ENCODE results near the gene COPS9.

Gene COPS9

GRCh38 chr2:240165034-240165433 is 28.9 kb upstream of the COPS9 start:
- TF ChIP-seq ELF4 (IDR thresholded peaks at IDR 0.05) (no peak), FOXK2 (IDR thresholded peaks at IDR 0.05) (no peak), L3MBTL2 (conservative IDR thresholded peaks at IDR 0.05) (no peak), CTBP1 (IDR thresholded peaks at IDR 0.05; ENCODE audit: borderline replicate concordance) (no peak), BHLHE40 (IDR thresholded peaks at IDR 0.05; ENCODE audit: borderline replicate concordance) (no peak), TARDBP (IDR thresholded peaks at IDR 0.05) (no peak), FOXA1 (IDR thresholded peaks at IDR 0.05) (no peak), ZNF384 (IDR thresholded peaks at IDR 0.05) (no peak), FOXM1 (IDR thresholded peaks at IDR 0.05; ENCODE audit: borderline replicate concordance) (no peak)
- POLR2A ChIA-PET: no interaction called here
- no peak for DNase-seq (ENCODE audit: extremely low spot score)
- CTCF ChIA-PET: no interaction called here

GRCh38 chr2:240164586-240164985 is 28.5 kb upstream of the COPS9 start:
- TF ChIP-seq PKNOX1 (IDR thresholded peaks at IDR 0.05) (no peak), FOXM1 (IDR thresholded peaks at IDR 0.05; ENCODE audit: borderline replicate concordance) (no peak), FOXK2 (IDR thresholded peaks at IDR 0.05) (no peak), SUZ12 (IDR thresholded peaks at IDR 0.05) (no peak), HDGF (IDR thresholded peaks at IDR 0.05; ENCODE audit: borderline replicate concordance) (no peak), SP1 (IDR thresholded peaks at IDR 0.05) (no peak), ELF4 (IDR thresholded peaks at IDR 0.05) (no peak), CTBP1 (IDR thresholded peaks at IDR 0.05; ENCODE audit: borderline replicate concordance) (no peak), ZNF384 (IDR thresholded peaks at IDR 0.05) (no peak), BHLHE40 (IDR thresholded peaks at IDR 0.05; ENCODE audit: borderline replicate concordance) (no peak), FOXA1 (IDR thresholded peaks at IDR 0.05) (no peak), TARDBP (IDR thresholded peaks at IDR 0.05) (no peak), LEF1 (IDR thresholded peaks at IDR 0.05; ENCODE audit: borderline replicate concordance) (no peak), L3MBTL2 (conservative IDR thresholded peaks at IDR 0.05) (no peak)
- no peak for DNase-seq (ENCODE audit: extremely low spot score)
- ChIA-PET CTCF (no interaction called here), POLR2A (no interaction called here)

- no peak for DNase-seq (ENCODE audit: extremely low spot score)
- TF ChIP-seq CTBP1 (IDR thresholded peaks at IDR 0.05; ENCODE audit: borderline replicate concordance) (no peak), BHLHE40 (IDR thresholded peaks at IDR 0.05; ENCODE audit: borderline replicate concordance) (no peak), TARDBP (IDR thresholded peaks at IDR 0.05) (no peak), ELF4 (IDR thresholded peaks at IDR 0.05) (no peak), PKNOX1 (IDR thresholded peaks at IDR 0.05) (no peak), HDGF (IDR thresholded peaks at IDR 0.05; ENCODE audit: borderline replicate concordance) (no peak), ARNT (IDR thresholded peaks at IDR 0.05) (no peak), FOXA1 (IDR thresholded peaks at IDR 0.05) (no peak), ZNF384 (IDR thresholded peaks at IDR 0.05) (no peak), SUZ12 (IDR thresholded peaks at IDR 0.05) (no peak), L3MBTL2 (conservative IDR thresholded peaks at IDR 0.05) (no peak), FOXK2 (IDR thresholded peaks at IDR 0.05) (no peak)
- ChIA-PET CTCF (no interaction called here), POLR2A (no interaction called here)
Observed at GRCh38 chr2:240163844-240164574, 27.9 kb upstream of the COPS9 start.

- TF ChIP-seq FOXA1 (IDR thresholded peaks at IDR 0.05) (no peak), FOXK2 (IDR thresholded peaks at IDR 0.05) (no peak), PKNOX1 (IDR thresholded peaks at IDR 0.05) (no peak), ELF4 (IDR thresholded peaks at IDR 0.05) (no peak), BHLHE40 (IDR thresholded peaks at IDR 0.05; ENCODE audit: borderline replicate concordance) (no peak), ZNF384 (IDR thresholded peaks at IDR 0.05) (no peak), ARNT (IDR thresholded peaks at IDR 0.05) (no peak), L3MBTL2 (conservative IDR thresholded peaks at IDR 0.05) (no peak), HDGF (IDR thresholded peaks at IDR 0.05; ENCODE audit: borderline replicate concordance) (no peak), CTBP1 (IDR thresholded peaks at IDR 0.05; ENCODE audit: borderline replicate concordance) (no peak), SP1 (IDR thresholded peaks at IDR 0.05) (no peak), SUZ12 (IDR thresholded peaks at IDR 0.05) (no peak)
- no peak for DNase-seq (ENCODE audit: extremely low spot score)
- CTCF ChIA-PET: interaction anchor here (0.6 kb wide), 1 partner anchor 1270 kb away, joined by 3 read pairs; no protein-coding TSS in a partner anchor
- POLR2A ChIA-PET: no interaction called here
Observed at GRCh38 chr2:240162939-240163714, 27.0 kb upstream of the COPS9 start.

DNA sequence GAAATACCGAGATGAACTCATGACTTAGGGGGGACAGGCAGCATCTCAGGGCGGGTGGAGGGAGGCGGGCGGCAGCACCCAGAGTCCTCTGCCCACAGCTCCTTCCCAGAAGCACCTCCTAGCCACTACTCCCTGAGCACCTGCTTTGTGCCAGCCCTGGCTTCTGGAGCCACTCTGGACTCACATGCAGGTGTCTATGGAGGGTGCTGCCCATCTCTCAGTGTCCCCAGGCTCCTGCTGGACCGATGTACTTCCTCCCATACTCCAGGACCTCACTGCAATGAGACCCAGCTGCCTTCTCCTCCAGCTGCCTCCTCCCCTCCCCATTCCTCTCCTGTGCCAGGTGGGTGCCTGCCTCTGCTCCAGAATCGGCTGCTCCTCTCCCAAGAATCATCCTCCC is 26.4 kb upstream of the COPS9 start:
- POLR2A ChIA-PET: no interaction called here
- no peak for TF ChIP-seq ZNF384 (IDR thresholded peaks at IDR 0.05)
- TF ChIP-seq TARDBP (IDR thresholded peaks at IDR 0.05): no peak
- no peak for TF ChIP-seq CTBP1 (IDR thresholded peaks at IDR 0.05; ENCODE audit: borderline replicate concordance)
- CTCF ChIA-PET: interaction anchor here (0.6 kb wide), 1 partner anchor 1270 kb away, joined by 3 read pairs; no protein-coding TSS in a partner anchor
- DNase-seq (ENCODE audit: extremely low spot score): no peak

GRCh38 chr2:240162032-240162431 is 25.9 kb upstream of the COPS9 start:
- ChIA-PET CTCF (interaction anchor here (0.6 kb wide), 1 partner anchor 1271 kb away, joined by 3 read pairs; no protein-coding TSS in a partner anchor), POLR2A (no interaction called here)
- TF ChIP-seq SP1 (IDR thresholded peaks at IDR 0.05): no peak
- no peak for TF ChIP-seq SUZ12 (IDR thresholded peaks at IDR 0.05)
- TF ChIP-seq FOXM1 (IDR thresholded peaks at IDR 0.05; ENCODE audit: borderline replicate concordance): no peak
- TF ChIP-seq BHLHE40 (IDR thresholded peaks at IDR 0.05; ENCODE audit: borderline replicate concordance): no peak
- no peak for TF ChIP-seq CTBP1 (IDR thresholded peaks at IDR 0.05; ENCODE audit: borderline replicate concordance)
- no peak for TF ChIP-seq HDGF (IDR thresholded peaks at IDR 0.05; ENCODE audit: borderline replicate concordance)
- TF ChIP-seq FOXK2 (IDR thresholded peaks at IDR 0.05): no peak
- TF ChIP-seq ELF4 (IDR thresholded peaks at IDR 0.05): no peak
- TF ChIP-seq PKNOX1 (IDR thresholded peaks at IDR 0.05): no peak
- DNase-seq (ENCODE audit: extremely low spot score): no peak
